ENCODE measurements around the gene ACAD9. TPM values are rescaled to one million over a fixed set of nuclear protein-coding genes. Genes with fewer than 3 reads are reported as not detected.

Gene ACAD9
- total RNA-seq, 1 donor from 2014 or later = 46.5 TPM

GRCh38 chr3:128935922-128936321, 56.5 kb downstream of the ACAD9 start:
- H3K36me3 Mint-ChIP-seq (ENCODE audit: low read depth, unreplicated experiment) = no peaks in the 10 kb centered on the region
- no peak overlapping the region for H3K4me3 Mint-ChIP-seq (ENCODE audit: unreplicated experiment)
- no peak for TF ChIP-seq CTCF (IDR thresholded peaks at IDR 0.05; ENCODE audit: unreplicated experiment)
- DNase-seq (ENCODE audit: low spot score) = no peak
- no peak overlapping the region for H3K27ac Mint-ChIP-seq (ENCODE audit: unreplicated experiment)
- H3K27me3 Mint-ChIP-seq (ENCODE audit: unreplicated experiment) = peaks cover 5% of the 10 kb centered on the region
- no peaks in the 10 kb centered on the region for H3K9me3 Mint-ChIP-seq (ENCODE audit: unreplicated experiment)
- no peaks in the 10 kb centered on the region for H3K4me1 Mint-ChIP-seq (ENCODE audit: unreplicated experiment)

DNA sequence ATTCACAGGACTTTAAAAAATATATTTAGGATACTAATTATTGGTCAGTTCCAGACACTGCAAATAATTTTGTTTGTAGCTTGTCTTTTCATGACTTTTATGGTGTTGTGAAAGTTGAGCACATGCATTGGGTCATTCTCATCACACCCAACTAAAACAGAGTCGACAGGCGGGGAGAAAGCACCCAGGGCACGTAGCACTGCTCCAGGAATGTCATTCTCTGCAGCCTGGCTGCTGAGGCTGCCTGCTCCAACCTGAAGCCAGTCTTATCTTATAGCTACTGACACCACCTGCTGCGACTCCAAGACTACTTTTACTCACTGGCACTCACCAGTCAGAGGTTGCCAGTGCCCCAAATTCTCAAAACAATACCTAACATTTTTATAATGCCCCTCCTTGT, 56.9 kb downstream of the ACAD9 start:
- no peak for DNase-seq (ENCODE audit: low spot score)
- TF ChIP-seq CTCF (IDR thresholded peaks at IDR 0.05; ENCODE audit: unreplicated experiment) = no peak
- no peaks in the 10 kb centered on the region for H3K36me3 Mint-ChIP-seq (ENCODE audit: low read depth, unreplicated experiment)
- no peak overlapping the region for H3K27ac Mint-ChIP-seq (ENCODE audit: unreplicated experiment)
- peaks cover 5% of the 10 kb centered on the region for H3K27me3 Mint-ChIP-seq (ENCODE audit: unreplicated experiment)
- H3K9me3 Mint-ChIP-seq (ENCODE audit: unreplicated experiment) = no peaks in the 10 kb centered on the region
- H3K4me3 Mint-ChIP-seq (ENCODE audit: unreplicated experiment) = no peak overlapping the region
- no peaks in the 10 kb centered on the region for H3K4me1 Mint-ChIP-seq (ENCODE audit: unreplicated experiment)

- Mint-ChIP-seq H3K4me1 (ENCODE audit: unreplicated experiment) (no peaks in the 10 kb centered on the region), H3K4me3 (ENCODE audit: unreplicated experiment) (no peak overlapping the region), H3K36me3 (ENCODE audit: low read depth, unreplicated experiment) (no peaks in the 10 kb centered on the region), H3K27ac (ENCODE audit: unreplicated experiment) (no peak overlapping the region), H3K27me3 (ENCODE audit: unreplicated experiment) (peaks cover 2% of the 10 kb centered on the region), H3K9me3 (ENCODE audit: unreplicated experiment) (no peaks in the 10 kb centered on the region)
- no peak for TF ChIP-seq CTCF (IDR thresholded peaks at IDR 0.05; ENCODE audit: unreplicated experiment)
- no peak for DNase-seq (ENCODE audit: low spot score)
Measured at GRCh38 chr3:128940252-128940651, 60.8 kb downstream of the ACAD9 start.

- DNase-seq (ENCODE audit: low spot score) = no peak
- H3K27ac Mint-ChIP-seq (ENCODE audit: unreplicated experiment) = no peak overlapping the region
- no peak for TF ChIP-seq CTCF (IDR thresholded peaks at IDR 0.05; ENCODE audit: unreplicated experiment)
- H3K9me3 Mint-ChIP-seq (ENCODE audit: unreplicated experiment) = no peaks in the 10 kb centered on the region
- H3K4me1 Mint-ChIP-seq (ENCODE audit: unreplicated experiment) = no peaks in the 10 kb centered on the region
- H3K27me3 Mint-ChIP-seq (ENCODE audit: unreplicated experiment) = no peaks in the 10 kb centered on the region
- H3K4me3 Mint-ChIP-seq (ENCODE audit: unreplicated experiment) = no peak overlapping the region
- no peaks in the 10 kb centered on the region for H3K36me3 Mint-ChIP-seq (ENCODE audit: low read depth, unreplicated experiment)
Measured at GRCh38 chr3:128942161-128942952, 62.9 kb downstream of the ACAD9 start.

GRCh38 chr3:128945041-128945877, 65.8 kb downstream of the ACAD9 start:
- no peak overlapping the region for H3K27ac Mint-ChIP-seq (ENCODE audit: unreplicated experiment)
- no peak for TF ChIP-seq CTCF (IDR thresholded peaks at IDR 0.05; ENCODE audit: unreplicated experiment)
- H3K4me3 Mint-ChIP-seq (ENCODE audit: unreplicated experiment) = no peak overlapping the region
- peaks cover 1% of the 10 kb centered on the region for H3K27me3 Mint-ChIP-seq (ENCODE audit: unreplicated experiment)
- DNase-seq (ENCODE audit: low spot score) = no peak
- H3K4me1 Mint-ChIP-seq (ENCODE audit: unreplicated experiment) = peaks cover 3% of the 10 kb centered on the region
- no peaks in the 10 kb centered on the region for H3K9me3 Mint-ChIP-seq (ENCODE audit: unreplicated experiment)
- no peaks in the 10 kb centered on the region for H3K36me3 Mint-ChIP-seq (ENCODE audit: low read depth, unreplicated experiment)

All from endothelial cell (in vitro differentiated cells).